SHP77 treated with DMSO at 0.1 percent for 48 hours (cell line): ENCODE results near the gene BHLHE23.

Experiments used
- DNase-seq: peaks from one replicate; lab custom pipeline; 2025; lab: John Stamatoyannopoulos, UW

The BHLHE23 gene

DNA sequence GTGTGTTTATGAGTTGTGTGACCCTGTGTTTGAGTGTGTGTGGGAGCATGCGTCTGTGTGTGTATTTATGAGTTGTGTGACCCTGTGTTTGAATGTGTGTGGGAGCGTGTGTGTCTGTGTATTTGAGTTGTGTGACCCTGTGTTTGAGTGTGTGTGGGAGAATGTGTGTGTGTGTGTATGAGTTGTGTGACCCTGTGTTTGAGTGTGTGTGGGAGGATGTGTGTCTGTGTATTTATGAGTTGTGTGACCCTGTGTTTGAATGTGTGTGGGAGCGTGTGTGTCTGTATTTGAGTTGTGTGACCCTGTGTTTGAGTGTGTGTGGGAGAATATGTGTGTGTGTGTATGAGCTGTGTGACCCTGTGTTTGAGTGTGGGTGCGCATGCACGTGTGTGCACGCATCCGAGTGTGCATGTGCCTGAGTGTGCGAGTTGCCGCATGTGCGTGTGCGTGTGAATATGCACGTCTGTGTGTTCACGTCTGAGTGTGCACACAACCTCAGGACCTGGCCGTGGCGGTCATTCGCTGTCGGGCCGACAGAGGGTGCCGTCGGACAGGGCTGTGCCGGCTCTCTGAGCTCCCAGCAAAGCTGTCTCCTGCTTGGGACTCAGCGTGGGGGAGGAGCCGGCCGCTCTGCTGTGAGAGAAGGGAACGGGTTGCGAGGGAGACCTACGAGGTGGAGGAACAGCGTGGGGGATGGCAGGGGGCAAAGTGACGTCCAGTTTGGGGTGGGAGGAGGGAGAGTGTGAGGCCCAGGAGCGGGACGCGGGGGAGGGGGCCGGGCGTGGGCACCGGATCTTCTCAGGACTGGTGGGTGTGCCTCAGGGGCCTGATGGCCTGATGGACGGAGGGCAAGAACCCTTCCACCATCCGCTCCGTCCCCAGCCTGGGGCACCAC lies 34.6 kb downstream of the BHLHE23 start:
- DNase-seq = peak; percentile 73

DNA sequence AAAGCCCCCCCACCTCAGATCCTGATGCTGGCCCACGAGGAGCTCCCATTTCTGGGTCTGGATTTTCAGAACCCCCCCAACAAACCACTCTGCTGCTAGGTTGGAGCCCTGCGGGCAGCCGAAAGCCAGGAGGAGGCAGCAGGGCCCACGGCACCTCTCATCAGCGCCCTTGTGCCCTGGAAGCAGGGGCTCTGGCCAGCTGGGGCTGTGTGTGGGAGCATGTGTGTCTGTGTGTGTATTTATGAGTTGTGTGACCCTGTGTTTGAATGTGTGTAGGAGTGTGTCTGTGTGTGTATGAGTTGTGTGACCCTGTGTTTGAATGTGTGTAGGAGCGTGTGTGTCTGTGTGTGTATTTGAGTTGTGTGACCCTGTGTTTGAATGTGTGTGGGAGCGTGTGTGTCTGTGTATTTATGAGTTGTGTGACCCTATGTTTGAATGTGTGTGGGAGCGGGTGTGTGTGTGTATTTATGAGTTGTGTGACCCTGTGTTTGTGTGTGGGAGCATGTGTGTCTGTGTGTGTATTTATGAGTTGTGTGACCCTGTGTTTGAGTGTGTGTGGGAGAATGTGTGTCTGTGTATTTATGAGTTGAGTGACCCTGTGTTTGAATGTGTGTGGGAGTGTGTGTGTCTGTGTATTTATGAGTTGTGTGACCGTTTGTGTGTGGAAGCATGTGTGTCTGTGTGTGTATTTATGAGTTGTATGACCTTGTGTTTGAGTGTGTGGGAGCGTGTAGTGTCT lies 35.4 kb downstream of the BHLHE23 start:
- no peak for DNase-seq

DNA sequence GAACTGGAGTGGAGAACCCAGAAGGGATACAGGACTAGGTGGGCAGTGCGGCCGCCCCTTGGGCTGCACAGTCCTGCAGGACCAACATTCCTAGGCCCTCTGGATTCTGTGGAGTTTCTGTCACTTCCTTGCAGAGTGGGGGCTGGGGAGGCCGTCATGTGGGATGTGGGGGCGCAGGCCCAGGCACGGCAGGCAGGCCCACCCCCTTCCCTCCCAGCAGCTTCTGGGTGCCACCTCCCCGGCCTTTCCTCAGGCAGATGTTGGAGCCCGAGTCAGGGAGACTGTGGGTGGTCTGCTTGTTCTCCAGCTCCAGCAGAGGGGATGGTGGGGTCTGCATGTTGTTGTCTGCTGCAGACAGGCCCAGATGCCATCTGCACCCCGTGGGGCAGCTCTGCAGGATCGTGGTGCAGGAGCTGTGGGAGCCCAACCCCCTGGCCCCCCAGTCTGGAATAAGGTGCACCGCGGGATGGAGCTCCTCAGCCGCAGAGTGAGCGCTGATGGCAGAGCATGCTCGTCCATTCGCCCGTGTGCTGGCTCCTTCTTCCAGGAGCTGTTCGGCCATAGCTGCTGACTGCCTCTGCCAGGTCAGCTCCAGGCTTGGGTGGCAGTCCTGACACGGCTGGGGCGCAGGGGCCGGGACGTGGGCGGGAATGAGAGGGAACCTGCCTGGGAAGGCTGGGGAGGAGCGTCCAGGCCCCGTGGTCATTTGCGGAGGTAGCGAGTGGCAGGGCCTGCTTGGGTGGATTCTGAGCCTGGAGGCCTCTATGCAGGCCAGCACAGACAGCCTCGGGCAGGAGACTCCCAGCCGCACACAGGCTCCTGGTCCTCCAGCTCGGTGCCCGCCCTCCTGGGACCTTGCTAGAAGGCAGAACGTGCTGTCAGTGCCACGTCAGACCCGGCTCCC lies 36.2 kb downstream of the BHLHE23 start:
- no peak for DNase-seq

DNA sequence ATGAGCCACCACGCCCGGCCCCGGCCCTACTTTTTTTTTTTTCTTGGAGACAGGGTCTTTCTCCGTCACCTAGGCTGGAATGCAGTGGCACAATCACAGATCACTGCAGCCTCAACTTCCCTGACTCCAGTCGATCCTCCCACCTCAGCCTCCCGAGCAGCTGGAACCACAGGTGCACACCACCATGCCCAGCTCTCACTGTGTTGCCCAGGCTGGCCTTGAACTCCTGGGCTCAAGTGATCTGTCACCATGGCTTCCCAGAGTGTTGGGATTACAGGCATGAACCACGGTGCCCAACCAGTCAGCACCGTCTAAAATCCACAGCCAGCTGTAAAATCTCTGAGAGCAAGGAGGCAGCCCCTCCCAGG lies 36.8 kb downstream of the BHLHE23 start:
- no peak for DNase-seq

DNA sequence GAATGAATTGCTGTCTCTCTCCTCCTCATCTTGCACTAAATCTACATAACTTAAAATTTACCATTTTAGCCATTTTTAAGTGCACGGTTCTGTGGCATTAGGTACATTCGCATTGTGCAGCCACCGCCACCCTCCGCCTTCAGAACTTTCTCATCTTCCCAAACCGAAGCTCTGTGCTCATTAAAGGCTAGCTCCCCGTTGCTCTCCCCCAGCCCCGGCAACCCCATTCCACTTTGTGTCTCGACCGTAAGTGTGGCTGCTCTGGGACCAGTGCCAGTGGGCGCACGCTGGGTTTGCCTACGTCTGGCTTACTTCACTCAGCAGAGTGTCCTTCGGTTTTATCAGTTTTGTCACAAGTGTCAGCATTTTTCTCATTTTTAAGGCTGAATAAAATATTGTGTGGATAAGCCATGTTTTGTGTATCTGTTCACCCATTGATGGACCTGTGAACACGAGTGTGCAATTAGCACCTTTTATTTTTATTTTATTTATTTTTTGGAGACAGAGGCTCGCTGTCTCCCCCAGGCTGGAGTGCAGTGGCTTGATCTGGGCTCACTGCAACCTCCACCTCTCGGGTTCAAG lies 37.5 kb downstream of the BHLHE23 start:
- DNase-seq = no peak

DNA sequence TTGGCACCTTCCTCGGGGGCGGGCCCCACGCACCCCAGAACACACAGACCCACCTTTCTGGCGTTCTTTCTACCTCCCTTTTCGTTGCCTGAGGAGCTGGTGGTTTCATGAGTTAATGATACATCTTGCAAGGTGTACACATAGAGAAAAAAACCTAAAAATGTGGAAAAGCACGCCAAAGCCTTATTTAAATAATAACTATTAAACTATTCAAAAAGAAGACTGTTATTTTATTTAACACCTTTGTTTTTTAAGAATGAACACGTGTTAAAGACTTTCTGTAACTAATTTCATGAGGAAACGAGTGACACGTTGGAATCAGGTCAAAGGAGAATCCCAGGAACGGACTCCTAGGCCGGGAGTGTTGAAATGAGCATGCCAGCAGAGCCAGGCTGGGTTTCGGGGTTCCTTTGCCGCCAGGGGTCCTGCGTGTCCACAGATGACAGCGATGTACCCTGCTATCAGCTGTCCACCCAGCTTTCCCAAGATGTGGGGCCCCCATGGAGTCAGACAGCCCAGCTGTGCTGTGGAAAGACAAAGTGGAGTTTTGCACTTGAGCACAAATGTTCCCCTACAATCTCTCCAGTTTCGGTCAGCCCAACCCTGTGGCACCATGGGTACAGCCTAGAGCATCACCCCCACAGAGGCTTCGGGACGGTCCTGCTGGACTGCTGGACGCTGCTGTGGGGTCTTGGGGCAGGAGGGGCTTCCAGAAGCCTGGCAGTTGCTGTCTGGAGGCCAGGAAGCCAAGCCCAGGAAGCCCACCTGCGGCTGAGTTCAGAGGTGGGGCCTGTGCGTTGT lies 38.2 kb downstream of the BHLHE23 start:
- DNase-seq = no peak

DNA sequence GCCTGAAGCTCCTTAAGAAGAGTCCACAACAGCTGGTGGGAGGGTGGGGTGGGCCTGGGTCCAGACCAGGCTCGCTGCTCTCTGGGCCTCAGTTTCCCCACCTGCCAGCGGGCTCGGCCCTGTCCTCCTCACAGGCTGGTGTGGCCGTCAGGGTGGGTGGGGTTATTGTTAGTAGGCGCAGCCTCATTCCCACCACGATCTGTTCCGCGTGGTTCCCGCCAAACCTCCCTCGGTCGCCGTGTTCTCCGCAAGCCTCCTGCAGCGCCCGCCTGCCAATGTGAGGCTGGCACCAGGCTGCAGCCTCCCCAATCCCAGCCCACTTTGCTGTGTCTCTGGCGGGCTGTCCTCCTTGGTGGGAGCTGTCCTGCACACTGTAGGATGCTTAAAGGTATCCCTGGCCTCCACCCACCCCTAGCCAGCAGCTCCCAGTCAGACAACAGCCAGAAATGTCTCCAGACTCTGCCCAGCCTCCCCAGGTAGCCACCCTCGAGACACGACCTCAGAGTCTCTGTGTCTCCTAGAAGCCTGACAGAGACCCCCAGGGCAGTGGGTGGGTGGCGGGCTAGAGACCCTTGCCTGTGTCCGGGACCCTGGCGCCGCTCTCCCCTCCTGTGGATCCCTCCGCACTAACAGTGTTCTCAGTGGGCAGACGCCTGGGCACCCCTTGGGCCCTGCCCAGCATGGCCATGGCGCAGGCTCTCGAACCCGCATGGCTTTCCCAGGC lies 39.0 kb downstream of the BHLHE23 start:
- DNase-seq = no peak

DNA sequence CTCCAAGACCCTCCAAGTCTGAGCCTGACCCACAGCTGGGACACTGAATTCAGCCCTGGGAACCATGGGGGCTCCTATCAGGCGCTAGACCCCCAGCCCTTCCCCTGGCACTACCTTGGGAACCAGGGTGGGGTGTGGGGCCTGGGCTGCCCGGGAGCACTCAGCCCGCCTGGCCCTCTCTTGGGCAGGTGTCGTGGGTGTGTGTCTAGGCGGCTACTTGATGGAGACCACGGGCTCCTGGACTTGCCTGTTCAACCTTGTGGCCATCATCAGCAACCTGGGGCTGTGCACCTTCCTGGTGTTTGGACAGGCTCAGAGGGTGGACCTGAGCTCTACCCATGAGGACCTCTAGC lies 39.6 kb downstream of the BHLHE23 start:
- no peak for DNase-seq

DNA sequence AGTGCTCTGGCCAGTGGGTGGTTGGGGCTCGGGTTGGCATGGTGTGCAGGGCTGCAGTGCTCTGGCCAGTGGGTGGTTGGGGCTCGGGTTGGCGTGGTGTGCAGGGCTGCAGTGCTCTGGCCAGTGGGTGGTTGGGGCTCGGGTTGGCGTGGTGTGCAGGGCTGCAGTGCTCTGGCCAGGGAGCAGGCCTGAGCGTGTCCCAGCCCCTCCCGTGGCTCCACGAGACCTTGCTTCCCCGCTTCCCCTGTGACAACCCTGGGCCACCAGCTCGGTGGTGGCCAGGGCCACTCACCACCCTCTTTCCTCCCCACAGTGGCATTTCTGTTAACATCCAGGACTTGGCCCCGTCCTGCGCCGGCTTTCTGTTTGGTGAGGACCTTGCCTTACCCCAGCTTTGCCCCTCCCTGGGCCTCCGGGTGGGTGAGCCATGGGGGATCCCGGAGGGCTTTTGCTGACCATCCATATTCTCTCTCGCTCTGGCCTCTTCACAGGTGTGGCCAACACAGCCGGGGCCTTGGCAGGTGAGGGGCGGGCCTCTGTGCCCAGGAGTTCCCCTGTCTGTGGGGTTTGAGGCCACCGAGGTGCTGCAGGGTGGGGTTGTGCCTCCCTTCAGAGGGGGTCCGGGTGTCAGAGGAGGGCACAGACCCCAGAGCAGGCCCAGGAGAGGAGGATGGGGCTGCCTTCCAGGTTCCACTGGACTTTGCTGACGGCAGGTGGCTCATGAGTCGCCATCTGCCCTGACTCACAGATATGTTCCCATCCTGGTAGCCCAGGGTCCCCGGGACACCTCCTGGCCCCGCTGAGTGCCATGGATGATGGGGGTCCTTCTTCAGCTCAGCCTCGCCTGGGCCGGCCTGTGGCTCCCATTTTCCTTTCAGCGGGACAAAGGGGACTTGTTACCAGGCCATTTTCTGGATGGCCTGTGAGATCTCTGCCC lies 40.3 kb downstream of the BHLHE23 start:
- DNase-seq = no peak

DNA sequence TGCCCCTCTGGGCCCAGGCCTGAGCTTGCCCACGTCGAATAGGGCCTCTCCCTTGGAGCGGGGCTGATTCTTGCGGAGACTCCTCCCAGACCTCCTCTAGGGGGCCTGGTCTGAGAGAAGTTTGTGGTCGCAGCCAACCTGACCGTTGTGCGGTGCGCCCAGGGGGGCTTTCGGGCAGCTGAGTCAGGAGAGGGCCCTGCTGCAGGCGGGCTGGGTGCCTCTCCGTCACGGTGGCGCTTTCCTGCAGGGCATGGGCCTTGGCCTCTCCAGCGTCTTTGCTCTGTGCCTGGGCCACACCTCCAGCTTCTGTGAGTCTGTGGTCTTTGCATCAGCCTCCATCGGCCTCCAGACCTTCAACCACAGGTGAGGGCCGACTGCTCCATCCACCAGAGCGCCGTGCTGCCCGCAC lies 41.4 kb downstream of the BHLHE23 start:
- DNase-seq = no peak

DNA sequence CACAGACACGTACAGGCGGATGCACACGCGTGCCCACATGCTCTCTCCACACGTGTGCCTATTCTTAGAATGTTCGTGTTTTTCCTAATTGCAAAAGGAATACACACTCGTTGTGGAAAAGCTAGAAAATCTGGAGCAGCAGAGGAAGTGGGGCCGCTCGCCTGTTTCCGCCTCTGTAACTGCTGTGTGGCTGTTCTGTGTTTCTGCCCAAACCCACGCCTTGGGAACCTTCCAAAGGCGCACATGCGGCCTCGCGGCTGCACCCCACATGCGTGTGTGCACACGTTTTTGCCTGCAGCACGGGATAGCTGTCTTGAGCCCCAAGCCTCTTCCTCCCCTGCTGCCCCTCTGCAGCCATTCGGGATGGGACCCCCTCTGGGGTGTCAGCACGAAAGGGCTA lies 42.1 kb downstream of the BHLHE23 start:
- no peak for DNase-seq

DNA sequence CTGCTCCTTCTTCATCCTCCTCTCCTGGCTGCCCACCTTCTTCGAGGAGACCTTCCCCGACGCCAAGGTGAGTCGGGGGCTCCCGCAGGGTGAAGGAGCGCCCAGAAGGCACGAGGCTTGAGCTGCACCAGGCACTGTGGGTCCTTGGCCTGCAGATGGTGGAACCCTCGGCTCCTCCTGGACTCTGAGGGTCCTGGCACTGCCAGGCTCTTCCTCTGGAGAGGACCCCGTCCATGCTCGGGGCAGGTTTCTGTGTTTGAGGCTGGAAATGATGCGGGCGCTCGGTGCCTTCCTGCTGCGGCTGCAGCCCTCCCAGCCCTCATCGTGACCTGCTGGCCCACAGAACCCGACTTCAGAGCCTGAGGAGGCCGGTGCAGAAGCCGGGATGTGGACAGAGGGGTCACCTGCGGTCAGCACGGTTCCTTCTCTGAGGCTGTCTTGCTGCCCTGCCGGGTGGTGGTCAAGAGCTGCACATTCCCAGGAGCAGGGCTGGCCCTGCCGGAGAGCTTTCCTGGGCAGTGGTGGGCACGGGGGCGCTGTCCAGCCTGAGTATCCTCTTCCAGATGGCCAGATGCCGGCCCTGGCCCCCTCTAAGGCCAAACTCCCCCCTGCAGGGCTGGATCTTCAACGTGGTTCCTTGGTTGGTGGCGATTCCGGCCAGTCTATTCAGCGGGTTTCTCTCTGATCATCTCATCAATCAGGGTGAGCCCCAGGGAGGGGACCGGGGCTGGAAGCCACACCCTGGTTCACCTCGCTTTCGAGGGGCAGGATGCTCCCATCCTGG lies 43.0 kb downstream of the BHLHE23 start:
- DNase-seq = no peak

DNA sequence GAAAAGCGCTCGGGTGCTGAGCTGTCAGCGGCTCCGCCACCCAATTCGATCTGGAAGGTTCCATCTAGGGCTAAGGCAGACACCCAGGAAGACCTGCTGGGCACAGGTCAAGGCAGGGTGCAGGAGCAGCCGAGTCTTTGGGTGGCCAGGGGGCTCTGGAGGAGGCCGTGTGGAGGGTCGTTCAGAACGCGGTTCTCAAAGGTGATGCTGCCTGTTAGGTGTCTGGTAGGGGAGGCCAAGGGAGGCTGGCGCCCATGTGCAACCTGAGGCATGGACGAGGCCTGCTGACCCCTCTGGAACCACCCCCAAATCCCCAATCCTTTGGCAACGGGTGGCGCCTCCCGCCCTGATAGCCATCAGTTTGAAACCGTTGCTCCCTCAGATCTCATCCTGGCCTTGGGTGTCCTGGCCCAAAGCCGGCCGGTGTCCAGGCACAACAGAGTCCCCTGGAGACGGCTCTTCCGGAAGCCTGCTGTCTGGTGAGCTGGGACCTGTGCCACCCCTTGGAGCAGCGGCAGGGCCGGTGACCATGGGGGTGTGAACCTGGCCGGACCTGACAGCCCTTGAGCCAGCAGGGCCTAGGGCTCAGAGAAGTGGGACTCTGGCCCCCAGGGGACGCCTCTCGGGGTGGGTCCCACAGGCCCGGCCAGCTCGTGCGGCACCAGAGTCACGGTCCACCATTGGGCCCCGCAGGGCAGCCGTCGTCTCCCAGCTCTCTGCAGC lies 43.7 kb downstream of the BHLHE23 start:
- DNase-seq = no peak

DNA sequence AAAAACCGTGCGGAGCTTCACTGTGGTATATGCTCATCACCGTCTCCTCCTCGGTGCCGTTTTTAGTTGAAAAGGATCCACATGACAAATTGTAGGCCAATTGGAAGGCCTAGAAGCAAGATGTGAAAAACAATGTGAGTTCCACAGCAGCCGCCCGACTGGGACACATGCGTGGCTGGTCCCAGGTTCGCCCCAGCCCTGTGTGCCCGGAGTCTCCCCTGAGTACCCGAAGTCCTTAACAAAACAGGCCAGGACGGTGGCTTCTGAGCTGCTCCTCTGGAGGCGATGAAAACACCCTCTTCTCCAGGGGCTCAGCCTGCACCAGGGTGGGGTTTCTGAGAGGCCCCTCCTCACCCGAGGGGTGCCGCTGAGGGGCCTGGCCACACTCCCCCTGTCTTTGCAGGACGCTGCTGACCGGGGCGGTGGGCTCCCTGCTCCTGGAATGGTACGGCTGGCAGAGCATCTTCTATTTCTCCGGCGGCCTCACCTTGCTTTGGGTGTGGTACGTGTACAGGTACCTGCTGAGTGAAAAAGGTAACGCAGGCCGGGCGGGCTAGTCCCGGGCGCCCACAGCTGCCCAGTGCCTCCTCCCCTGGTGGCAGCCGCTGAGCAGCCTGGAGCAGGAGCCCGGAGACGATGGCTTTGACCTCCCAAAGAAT lies 44.4 kb downstream of the BHLHE23 start:
- DNase-seq = no peak

DNA sequence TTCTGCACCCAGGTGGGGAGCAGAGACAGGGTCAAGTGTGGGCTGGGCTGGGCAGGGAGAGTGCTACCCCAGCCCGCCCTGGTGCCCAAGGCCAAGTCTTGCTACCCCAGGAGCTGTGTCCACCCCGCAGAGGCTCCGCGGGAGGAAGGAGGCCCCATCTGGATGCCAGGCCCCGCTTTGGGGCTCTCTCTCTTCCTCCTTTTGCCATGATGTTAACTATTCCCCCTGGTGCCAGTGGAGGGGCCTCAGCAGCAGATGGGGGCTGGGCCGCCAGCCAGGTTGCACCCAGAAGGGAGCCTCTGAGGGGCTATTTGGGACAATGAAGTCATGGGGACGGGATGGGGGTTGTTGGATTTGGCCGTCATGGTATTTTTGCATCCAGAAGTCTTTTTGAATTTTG lies 45.0 kb downstream of the BHLHE23 start:
- no peak for DNase-seq

DNA sequence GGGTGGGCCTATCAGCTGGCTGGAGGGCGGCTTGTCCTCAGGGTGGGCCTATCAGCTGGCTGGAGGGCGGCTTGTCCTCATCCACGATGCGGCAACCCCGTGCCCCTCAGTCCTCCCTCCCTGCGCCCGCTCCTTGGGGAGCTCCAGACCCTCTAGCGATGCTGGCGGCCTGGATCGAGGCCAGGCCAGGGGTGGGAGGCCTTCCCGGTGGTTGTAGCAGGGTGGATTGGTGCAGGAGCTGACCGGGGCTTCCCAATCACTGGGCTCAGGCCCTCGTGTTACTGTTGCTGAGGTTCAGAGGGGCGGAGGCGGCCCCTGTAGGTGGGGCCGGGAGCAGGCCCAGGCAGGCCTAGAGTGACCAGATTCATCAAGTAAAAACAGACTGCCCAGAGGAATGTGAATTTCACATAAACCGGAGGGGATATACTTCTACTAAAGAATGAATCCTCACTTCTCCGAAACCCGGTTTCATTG lies 45.4 kb downstream of the BHLHE23 start:
- DNase-seq = peak; percentile 72
